ENCODE data around the gene CEP72. TPM values are rescaled to one million over a fixed set of nuclear protein-coding genes. Genes with fewer than 3 reads are reported as not detected.

Gene CEP72
- total RNA-seq, 1 donor from 2014 or later = 11.9 TPM

DNA sequence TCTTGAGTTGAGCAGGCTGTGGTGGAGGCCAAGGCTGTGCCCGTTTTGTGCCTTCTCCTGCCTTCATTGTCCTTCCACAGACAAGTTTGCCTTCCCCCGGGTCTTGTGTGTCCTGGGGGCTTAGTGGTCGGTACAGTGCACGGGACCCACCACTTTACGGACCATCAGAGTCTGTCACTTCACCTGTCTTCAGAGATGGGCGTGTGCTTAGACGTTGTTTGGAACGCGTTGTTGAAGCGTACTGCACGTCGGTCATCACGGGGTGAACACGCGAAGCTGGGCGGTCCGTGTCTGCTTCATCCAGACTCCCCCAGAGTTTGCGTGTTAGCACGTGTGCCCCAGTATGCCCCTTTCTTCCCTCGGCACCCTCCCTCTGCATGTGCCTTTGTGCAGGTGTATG is 24.8 kb downstream of the CEP72 start:
- Mint-ChIP-seq H3K27ac (ENCODE audit: unreplicated experiment) (no peak overlapping the region), H3K4me3 (ENCODE audit: unreplicated experiment) (peak overlapping the region; percentile 48), H3K27me3 (ENCODE audit: unreplicated experiment) (peaks cover 2% of the 10 kb centered on the region), H3K9me3 (ENCODE audit: unreplicated experiment) (no peaks in the 10 kb centered on the region), H3K4me1 (ENCODE audit: unreplicated experiment) (no peaks in the 10 kb centered on the region), H3K36me3 (ENCODE audit: low read depth, unreplicated experiment) (peaks cover 43% of the 10 kb centered on the region)
- TF ChIP-seq, protein P1, sequence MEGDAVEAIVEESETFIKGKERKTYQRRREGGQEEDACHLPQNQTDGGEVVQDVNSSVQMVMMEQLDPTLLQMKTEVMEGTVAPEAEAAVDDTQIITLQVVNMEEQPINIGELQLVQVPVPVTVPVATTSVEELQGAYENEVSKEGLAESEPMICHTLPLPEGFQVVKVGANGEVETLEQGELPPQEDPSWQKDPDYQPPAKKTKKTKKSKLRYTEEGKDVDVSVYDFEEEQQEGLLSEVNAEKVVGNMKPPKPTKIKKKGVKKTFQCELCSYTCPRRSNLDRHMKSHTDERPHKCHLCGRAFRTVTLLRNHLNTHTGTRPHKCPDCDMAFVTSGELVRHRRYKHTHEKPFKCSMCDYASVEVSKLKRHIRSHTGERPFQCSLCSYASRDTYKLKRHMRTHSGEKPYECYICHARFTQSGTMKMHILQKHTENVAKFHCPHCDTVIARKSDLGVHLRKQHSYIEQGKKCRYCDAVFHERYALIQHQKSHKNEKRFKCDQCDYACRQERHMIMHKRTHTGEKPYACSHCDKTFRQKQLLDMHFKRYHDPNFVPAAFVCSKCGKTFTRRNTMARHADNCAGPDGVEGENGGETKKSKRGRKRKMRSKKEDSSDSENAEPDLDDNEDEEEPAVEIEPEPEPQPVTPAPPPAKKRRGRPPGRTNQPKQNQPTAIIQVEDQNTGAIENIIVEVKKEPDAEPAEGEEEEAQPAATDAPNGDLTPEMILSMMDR (IDR thresholded peaks at IDR 0.05; ENCODE audit: unreplicated experiment) = no peak
- no peak for DNase-seq (ENCODE audit: low spot score)

DNA sequence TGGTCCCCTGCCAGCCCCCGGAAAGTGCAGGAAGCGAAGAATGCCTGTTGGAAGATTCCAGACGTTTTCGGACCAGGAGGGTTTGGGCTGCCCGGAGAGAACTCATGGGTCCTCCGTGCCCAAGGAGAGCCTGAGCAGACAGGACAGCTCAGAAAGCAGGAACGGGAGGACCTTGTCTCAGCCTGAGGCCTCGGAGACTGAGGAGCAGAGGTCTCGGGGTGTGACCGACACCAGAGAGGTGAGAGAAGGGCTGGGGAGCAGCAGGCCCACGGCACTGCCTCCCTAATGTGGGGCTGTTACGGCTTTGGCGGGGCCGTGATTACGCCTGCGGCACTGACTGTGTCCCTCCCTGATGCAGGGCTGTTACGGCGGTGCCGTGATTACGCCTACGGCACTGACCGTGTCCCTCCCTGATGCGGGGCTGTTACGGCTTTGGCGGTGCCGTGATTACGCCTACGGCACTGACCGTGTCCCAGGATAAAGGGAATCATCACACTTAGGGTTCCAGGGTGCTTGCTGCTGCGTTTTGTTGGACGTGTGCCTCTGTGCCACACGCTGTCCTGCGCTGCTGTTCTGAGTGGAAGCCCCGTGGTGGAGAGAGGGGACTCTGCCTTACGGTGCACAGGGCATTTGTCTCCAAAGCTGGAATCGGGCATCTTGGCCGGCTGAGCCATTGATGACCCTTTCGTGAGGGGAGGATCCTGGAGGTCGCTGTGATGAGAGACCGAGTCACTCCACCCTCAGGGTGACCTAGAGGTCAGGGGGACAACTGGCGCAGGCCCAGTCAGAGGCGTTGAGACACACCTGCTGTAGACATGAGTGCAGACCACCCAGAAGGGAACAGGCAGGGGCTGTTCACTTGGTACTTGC is 25.7 kb downstream of the CEP72 start:
- TF ChIP-seq, protein P1 (IDR thresholded peaks at IDR 0.05; ENCODE audit: unreplicated experiment) = no peak
- DNase-seq (ENCODE audit: low spot score) = no peak
- Mint-ChIP-seq H3K27me3 (ENCODE audit: unreplicated experiment) (peaks cover 2% of the 10 kb centered on the region), H3K4me3 (ENCODE audit: unreplicated experiment) (peak overlapping the region; percentile 48), H3K9me3 (ENCODE audit: unreplicated experiment) (no peaks in the 10 kb centered on the region), H3K4me1 (ENCODE audit: unreplicated experiment) (no peaks in the 10 kb centered on the region), H3K36me3 (ENCODE audit: low read depth, unreplicated experiment) (peaks cover 43% of the 10 kb centered on the region), H3K27ac (ENCODE audit: unreplicated experiment) (no peak overlapping the region)

DNA sequence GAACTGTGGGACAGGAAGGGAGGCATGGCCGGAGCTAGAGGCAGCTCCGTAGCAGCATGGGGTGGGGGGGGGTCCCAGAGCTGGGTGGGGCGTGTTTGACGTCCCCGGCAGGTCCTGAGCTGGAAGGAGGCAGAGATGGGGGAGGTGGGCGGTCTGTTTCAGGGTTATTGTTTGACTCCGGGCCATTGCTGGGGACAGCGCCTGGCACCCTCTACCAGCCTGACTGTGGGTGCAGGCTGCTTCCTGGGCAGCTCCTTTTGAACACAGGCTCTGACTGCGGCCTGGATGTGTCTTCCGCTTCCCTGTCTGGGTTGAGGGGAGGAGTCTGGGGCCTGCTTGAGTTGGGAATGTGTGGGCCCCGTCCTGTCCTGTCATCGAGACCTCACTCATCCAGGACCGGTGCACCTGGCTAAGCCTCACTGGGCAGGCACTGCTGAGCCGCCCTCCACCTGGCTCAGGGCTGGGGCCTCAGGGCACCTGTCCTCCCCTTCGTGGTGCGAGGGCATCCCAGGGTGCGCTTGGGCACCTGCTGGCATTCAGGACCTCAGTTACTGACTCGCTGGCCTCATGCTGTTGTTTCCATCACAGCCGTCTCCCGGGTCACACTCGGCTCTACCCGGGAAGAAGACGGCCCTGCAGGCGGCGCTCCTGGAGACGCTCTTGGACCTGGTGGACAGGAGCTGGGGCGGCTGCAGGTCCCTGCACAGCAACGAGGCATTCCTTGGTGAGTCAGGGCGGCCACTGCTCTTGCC is 26.5 kb downstream of the CEP72 start:
- TF ChIP-seq, protein P1 (IDR thresholded peaks at IDR 0.05; ENCODE audit: unreplicated experiment) = no peak
- Mint-ChIP-seq H3K4me1 (ENCODE audit: unreplicated experiment) (no peaks in the 10 kb centered on the region), H3K27ac (ENCODE audit: unreplicated experiment) (no peak overlapping the region), H3K4me3 (ENCODE audit: unreplicated experiment) (no peak overlapping the region), H3K27me3 (ENCODE audit: unreplicated experiment) (peaks cover 2% of the 10 kb centered on the region), H3K9me3 (ENCODE audit: unreplicated experiment) (no peaks in the 10 kb centered on the region), H3K36me3 (ENCODE audit: low read depth, unreplicated experiment) (peaks cover 43% of the 10 kb centered on the region)
- no peak for DNase-seq (ENCODE audit: low spot score)

DNA sequence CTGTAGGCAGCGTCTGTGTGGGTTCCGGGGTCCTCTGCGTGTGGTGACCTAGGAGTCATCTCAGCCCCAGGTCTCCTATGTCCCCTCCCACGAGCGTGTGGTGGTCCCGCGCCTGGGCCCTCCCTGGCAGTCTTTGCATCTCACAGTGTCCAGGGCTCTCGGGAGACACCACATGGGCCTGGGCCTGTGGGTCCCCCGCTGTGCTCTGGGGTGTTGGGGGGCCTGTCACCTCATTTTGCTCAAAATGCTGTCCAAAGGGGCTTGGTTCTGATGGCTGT is 27.1 kb downstream of the CEP72 start:
- peaks cover 41% of the 10 kb centered on the region for H3K36me3 Mint-ChIP-seq (ENCODE audit: low read depth, unreplicated experiment)
- TF ChIP-seq, protein P1 (IDR thresholded peaks at IDR 0.05; ENCODE audit: unreplicated experiment) = no peak
- H3K27me3 Mint-ChIP-seq (ENCODE audit: unreplicated experiment) = peaks cover 2% of the 10 kb centered on the region
- no peak overlapping the region for H3K27ac Mint-ChIP-seq (ENCODE audit: unreplicated experiment)
- H3K9me3 Mint-ChIP-seq (ENCODE audit: unreplicated experiment) = no peaks in the 10 kb centered on the region
- no peak for DNase-seq (ENCODE audit: low spot score)
- H3K4me1 Mint-ChIP-seq (ENCODE audit: unreplicated experiment) = no peaks in the 10 kb centered on the region
- H3K4me3 Mint-ChIP-seq (ENCODE audit: unreplicated experiment) = no peak overlapping the region

All from endothelial cell (in vitro differentiated cells).